K562 (cell line): ENCODE measurements around the gene HRG.

Experiments used
- ERF ChIP-seq: fragments of 450-650 bp; formaldehyde crosslinking; IDR thresholded peaks from 2 replicates; pipeline ENCODE4 v1.4.0; 2020; ENCODE audit warnings: mild to moderate bottlenecking, mixed read lengths
- NBN ChIP-seq: fragments of 450-650 bp; IDR thresholded peaks from 2 replicates; pipeline ENCODE4 v1.6.1; 2016; ENCODE audit warnings: low read depth, mild to moderate bottlenecking
- ZFPM2 ChIP-seq: fragments of 250-450 bp; sonication (Bioruptor Pico); IDR thresholded peaks from 2 replicates; pipeline ENCODE4 v1.5.1; 2022; ENCODE audit warnings: mild to moderate bottlenecking
- ZNF12 ChIP-seq: sonication (generic); formaldehyde crosslinking; IDR thresholded peaks from 2 replicates; pipeline ENCODE4 v1.4.0; 2020; ENCODE audit warnings: mild to moderate bottlenecking, missing genetic modification reagents
- ZNF316 ChIP-seq: fragments of 450-650 bp; IDR thresholded peaks from 2 replicates; pipeline ENCODE4 v1.6.1; 2016
- TF ChIP-seq, protein P1 (sequence below), 2 experiments: fragments of 450-650 bp; formaldehyde crosslinking in 1 of 2; IDR thresholded peaks; 2 replicates each; pipeline versions ENCODE4 v1.4.0 to v1.6.1; 2014 to 2020; ENCODE audit warnings: mild to moderate bottlenecking in 2 of 2, borderline replicate concordance in 1 of 2, low read depth in 1 of 2
- TF ChIP-seq, protein P2 (sequence below), 3 experiments: IDR thresholded peaks in 2 of 3; conservative IDR thresholded peaks in 1 of 3; 2 replicates each; pipeline ENCODE4 v1.5.1; 2011 to 2012; ENCODE audit warnings: low read length in 3 of 3, mild to moderate bottlenecking in 3 of 3, control low read depth in 2 of 3, improper control_type of control experiment in 1 of 3, inconsistent platforms in 1 of 3, low read depth in 1 of 3, mixed read lengths in 1 of 3, moderate library complexity in 1 of 3; ENCODE audit not compliant: insufficient read depth in 2 of 3

GRCh38 chr3:186643493-186643892 is 22.3 kb upstream of the HRG start:
- TF ChIP-seq ERF (CRISPR knock-in tag) (no peak), ZNF316 (no peak), NBN (no peak), ZFPM2 (CRISPR knock-in tag) (no peak), ZNF12 (CRISPR knock-in tag) (no peak)
- TF ChIP-seq, protein P1, sequence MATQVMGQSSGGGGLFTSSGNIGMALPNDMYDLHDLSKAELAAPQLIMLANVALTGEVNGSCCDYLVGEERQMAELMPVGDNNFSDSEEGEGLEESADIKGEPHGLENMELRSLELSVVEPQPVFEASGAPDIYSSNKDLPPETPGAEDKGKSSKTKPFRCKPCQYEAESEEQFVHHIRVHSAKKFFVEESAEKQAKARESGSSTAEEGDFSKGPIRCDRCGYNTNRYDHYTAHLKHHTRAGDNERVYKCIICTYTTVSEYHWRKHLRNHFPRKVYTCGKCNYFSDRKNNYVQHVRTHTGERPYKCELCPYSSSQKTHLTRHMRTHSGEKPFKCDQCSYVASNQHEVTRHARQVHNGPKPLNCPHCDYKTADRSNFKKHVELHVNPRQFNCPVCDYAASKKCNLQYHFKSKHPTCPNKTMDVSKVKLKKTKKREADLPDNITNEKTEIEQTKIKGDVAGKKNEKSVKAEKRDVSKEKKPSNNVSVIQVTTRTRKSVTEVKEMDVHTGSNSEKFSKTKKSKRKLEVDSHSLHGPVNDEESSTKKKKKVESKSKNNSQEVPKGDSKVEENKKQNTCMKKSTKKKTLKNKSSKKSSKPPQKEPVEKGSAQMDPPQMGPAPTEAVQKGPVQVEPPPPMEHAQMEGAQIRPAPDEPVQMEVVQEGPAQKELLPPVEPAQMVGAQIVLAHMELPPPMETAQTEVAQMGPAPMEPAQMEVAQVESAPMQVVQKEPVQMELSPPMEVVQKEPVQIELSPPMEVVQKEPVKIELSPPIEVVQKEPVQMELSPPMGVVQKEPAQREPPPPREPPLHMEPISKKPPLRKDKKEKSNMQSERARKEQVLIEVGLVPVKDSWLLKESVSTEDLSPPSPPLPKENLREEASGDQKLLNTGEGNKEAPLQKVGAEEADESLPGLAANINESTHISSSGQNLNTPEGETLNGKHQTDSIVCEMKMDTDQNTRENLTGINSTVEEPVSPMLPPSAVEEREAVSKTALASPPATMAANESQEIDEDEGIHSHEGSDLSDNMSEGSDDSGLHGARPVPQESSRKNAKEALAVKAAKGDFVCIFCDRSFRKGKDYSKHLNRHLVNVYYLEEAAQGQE (IDR thresholded peaks at IDR 0.05; ENCODE audit: borderline replicate concordance), result no peak
- TF ChIP-seq, protein P1 (CRISPR knock-in tag; IDR thresholded peaks at IDR 0.05; ENCODE audit: low read depth), result no peak
- TF ChIP-seq, protein P2, sequence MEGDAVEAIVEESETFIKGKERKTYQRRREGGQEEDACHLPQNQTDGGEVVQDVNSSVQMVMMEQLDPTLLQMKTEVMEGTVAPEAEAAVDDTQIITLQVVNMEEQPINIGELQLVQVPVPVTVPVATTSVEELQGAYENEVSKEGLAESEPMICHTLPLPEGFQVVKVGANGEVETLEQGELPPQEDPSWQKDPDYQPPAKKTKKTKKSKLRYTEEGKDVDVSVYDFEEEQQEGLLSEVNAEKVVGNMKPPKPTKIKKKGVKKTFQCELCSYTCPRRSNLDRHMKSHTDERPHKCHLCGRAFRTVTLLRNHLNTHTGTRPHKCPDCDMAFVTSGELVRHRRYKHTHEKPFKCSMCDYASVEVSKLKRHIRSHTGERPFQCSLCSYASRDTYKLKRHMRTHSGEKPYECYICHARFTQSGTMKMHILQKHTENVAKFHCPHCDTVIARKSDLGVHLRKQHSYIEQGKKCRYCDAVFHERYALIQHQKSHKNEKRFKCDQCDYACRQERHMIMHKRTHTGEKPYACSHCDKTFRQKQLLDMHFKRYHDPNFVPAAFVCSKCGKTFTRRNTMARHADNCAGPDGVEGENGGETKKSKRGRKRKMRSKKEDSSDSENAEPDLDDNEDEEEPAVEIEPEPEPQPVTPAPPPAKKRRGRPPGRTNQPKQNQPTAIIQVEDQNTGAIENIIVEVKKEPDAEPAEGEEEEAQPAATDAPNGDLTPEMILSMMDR (IDR thresholded peaks at IDR 0.05 in 2 of 3, conservative IDR thresholded peaks at IDR 0.05 in 1 of 3; ENCODE audit: insufficient read depth in 2 of 3, low read depth in 1 of 3, low read length in 3 of 3), result no peak
